ENCODE results near the gene GABBR2.

The GABBR2 gene

GRCh38 chr9:98241357-98242300 lies 467.1 kb downstream of the GABBR2 start:
- no peak for DNase-seq

GRCh38 chr9:98240475-98240874 lies 468.3 kb downstream of the GABBR2 start:
- no peak for DNase-seq
